Measurements from ENCODE around the gene OR5AP2.
"Not testable (repeated sequence)": the region's sequence is repeated elsewhere in the genome, so short reads cannot be mapped to it uniquely, and the experiment has no call there.

OR5AP2 gene

DNA sequence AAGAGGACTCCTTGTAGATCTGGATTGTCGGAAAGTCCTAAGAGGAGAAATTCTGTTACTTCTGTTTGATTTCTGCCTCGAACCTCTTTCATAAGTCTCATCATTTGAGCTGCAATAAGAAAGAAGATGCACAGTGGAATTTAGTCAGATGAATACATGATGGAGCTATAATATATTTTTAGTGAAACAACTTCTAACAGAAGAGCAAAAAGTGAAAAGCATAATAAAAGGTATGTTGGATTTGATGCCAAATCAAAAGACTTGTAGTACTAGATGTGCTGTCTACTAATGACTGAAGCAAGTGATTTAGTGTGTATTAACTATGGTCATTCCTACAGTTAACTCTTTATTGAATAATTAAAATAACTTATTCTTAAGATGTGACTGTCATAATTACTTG lies at the start of gene OR5AP2:
Gene OR5AP2, minus strand, starts transcription at position 101 of the 400 bp plus-strand sequence. Its CDS starts 0 bp downstream, at position 101.
- Histone ChIP-seq H3K4me1 (ENCODE audit: control insufficient read depth, insufficient read depth, low read length) (no peaks in the 10 kb centered on the region), H3K9me3 (ENCODE audit: control insufficient read depth, low read length) (no peaks in the 10 kb centered on the region), H3K36me3 (ENCODE audit: control insufficient read depth, insufficient read depth, low read length) (no peaks in the 10 kb centered on the region), H3K4me3 (ENCODE audit: low read length) (no peak within 1 kb of the TSS), H3K27me3 (ENCODE audit: control insufficient read depth, insufficient read depth, low read length) (no peaks in the 10 kb centered on the region), H3K9ac (ENCODE audit: low read length) (no peak within 1 kb of the TSS)

DNA sequence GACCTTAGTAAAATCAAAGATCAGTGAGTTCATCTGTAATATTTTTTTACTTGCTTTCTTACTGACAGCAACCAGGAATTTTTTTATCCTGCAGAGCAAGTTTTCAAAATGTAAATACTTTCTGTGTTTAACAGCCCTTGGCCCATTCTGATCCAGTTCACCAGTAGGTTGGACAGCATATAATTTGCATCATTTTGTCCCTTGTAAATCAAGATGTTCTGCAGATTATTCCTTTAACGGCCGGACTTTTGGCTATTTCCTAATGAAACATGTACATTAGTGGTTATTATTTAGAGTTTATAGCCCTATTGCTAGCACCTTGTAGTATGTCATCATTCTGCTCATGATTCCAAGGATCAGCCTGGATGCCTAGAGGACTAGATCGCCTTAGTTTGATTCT lies 48.9 kb upstream of the OR5AP2 start:
- H3K4me1 ChIP-seq (ENCODE audit: control insufficient read depth, insufficient read depth, low read length); H3K9ac ChIP-seq (ENCODE audit: low read length); H3K27me3 ChIP-seq (ENCODE audit: control insufficient read depth, insufficient read depth, low read length); H3K36me3 ChIP-seq (ENCODE audit: control insufficient read depth, insufficient read depth, low read length); H3K9me3 ChIP-seq (ENCODE audit: control insufficient read depth, low read length); H3K4me3 ChIP-seq (ENCODE audit: low read length): not testable (repeated sequence)

DNA sequence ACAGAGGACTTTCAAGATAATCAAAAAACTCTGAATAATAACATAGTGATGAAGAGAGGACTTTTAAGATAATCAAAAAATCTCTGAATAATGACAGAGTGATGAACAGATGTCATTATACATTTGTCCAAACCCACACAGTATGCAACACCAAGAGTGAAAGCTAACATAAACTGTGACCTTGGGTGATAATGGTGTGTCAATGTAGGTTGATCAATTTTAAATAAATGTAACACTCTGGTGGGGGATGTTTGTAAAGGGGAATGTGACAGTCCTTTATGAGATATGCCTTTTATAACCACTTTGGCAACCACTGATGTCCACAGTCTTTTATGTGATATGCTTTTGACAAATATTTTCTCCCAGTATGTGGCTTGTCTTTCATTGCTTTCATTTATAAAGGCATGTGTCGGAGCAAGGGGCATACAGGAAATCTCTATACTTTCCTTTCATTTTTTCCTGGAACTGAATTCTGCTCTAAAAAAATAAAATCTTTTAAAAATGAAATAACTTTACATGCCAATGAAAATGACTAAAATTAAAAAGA lies 46.4 kb upstream of the OR5AP2 start:
- H3K27me3 ChIP-seq (ENCODE audit: control insufficient read depth, insufficient read depth, low read length): no peaks in the 10 kb centered on the region
- no peak overlapping the region for H3K9ac ChIP-seq (ENCODE audit: low read length)
- no peaks in the 10 kb centered on the region for H3K4me1 ChIP-seq (ENCODE audit: control insufficient read depth, insufficient read depth, low read length)
- H3K9me3 ChIP-seq (ENCODE audit: control insufficient read depth, low read length): no peaks in the 10 kb centered on the region
- no peaks in the 10 kb centered on the region for H3K36me3 ChIP-seq (ENCODE audit: control insufficient read depth, insufficient read depth, low read length)
- H3K4me3 ChIP-seq (ENCODE audit: low read length): no peak overlapping the region

- Histone ChIP-seq H3K36me3 (ENCODE audit: control insufficient read depth, insufficient read depth, low read length) (no peaks in the 10 kb centered on the region), H3K4me1 (ENCODE audit: control insufficient read depth, insufficient read depth, low read length) (no peaks in the 10 kb centered on the region), H3K27me3 (ENCODE audit: control insufficient read depth, insufficient read depth, low read length) (no peaks in the 10 kb centered on the region), H3K9me3 (ENCODE audit: control insufficient read depth, low read length) (no peaks in the 10 kb centered on the region), H3K9ac (ENCODE audit: low read length) (no peak overlapping the region), H3K4me3 (ENCODE audit: low read length) (no peak overlapping the region)
Measured at GRCh38 chr11:56670984-56671383, 28.7 kb upstream of the OR5AP2 start.

- H3K4me3 ChIP-seq (ENCODE audit: low read length): no peak within 1 kb of the TSS
- H3K9me3 ChIP-seq (ENCODE audit: control insufficient read depth, low read length): no peaks in the 10 kb centered on the region
- no peak within 1 kb of the TSS for H3K9ac ChIP-seq (ENCODE audit: low read length)
- no peaks in the 10 kb centered on the region for H3K4me1 ChIP-seq (ENCODE audit: control insufficient read depth, insufficient read depth, low read length)
- H3K36me3 ChIP-seq (ENCODE audit: control insufficient read depth, insufficient read depth, low read length): no peaks in the 10 kb centered on the region
- no peaks in the 10 kb centered on the region for H3K27me3 ChIP-seq (ENCODE audit: control insufficient read depth, insufficient read depth, low read length)
Measured at GRCh38 chr11:56663386-56663785, 21.1 kb upstream of the OR5AP2 start, which contains the start of gene OR5AR1. OR5AR1 (plus strand) TSS chr11:56663686; CDS start chr11:56663686, 0 bp downstream.

DNA sequence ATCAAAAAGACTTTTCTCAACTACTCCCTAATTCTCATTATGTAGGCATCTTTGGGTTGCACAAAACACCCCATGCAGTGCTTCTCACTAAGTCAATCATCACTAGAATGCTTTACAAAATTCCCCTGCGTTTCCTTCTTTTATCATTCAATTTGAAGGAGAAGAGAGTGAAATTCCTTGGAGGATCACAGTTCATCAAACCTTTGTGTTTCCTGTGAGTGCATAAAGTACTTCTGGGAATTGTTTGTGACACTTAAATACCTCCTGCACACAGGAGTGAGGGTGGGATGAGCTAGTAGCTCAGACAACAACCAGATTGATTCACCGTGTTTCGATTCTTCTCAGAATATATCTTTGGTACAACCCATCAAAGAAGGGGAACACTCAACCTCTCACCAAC lies 17.5 kb upstream of the OR5AP2 start:
- Histone ChIP-seq H3K9ac (ENCODE audit: low read length) (no peak overlapping the region), H3K4me3 (ENCODE audit: low read length) (no peak overlapping the region), H3K9me3 (ENCODE audit: control insufficient read depth, low read length) (no peaks in the 10 kb centered on the region), H3K27me3 (ENCODE audit: control insufficient read depth, insufficient read depth, low read length) (no peaks in the 10 kb centered on the region), H3K4me1 (ENCODE audit: control insufficient read depth, insufficient read depth, low read length) (no peaks in the 10 kb centered on the region), H3K36me3 (ENCODE audit: control insufficient read depth, insufficient read depth, low read length) (no peaks in the 10 kb centered on the region)

DNA sequence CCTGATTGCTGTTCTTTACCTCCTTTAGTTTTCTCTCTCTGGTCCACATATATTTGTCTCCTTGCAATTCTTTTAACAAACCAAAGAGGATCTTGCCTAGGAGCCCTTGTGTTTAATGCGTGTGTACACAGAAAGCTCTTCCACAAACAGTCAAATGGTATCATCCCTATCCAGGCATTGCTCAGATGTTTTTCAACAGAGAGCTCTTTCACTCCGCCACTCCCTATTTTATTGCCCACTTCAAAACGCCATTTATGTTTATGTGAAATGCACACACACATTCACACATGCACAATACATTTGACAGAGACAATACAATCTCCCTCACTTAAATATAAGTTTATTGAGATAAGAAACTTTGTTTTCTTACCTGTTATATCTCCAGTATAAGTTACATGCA lies 4.7 kb downstream of the OR5AP2 start:
- H3K9ac ChIP-seq (ENCODE audit: low read length): no peak overlapping the region
- no peaks in the 10 kb centered on the region for H3K9me3 ChIP-seq (ENCODE audit: control insufficient read depth, low read length)
- no peak overlapping the region for H3K4me3 ChIP-seq (ENCODE audit: low read length)
- no peaks in the 10 kb centered on the region for H3K27me3 ChIP-seq (ENCODE audit: control insufficient read depth, insufficient read depth, low read length)
- no peaks in the 10 kb centered on the region for H3K4me1 ChIP-seq (ENCODE audit: control insufficient read depth, insufficient read depth, low read length)
- no peaks in the 10 kb centered on the region for H3K36me3 ChIP-seq (ENCODE audit: control insufficient read depth, insufficient read depth, low read length)

DNA sequence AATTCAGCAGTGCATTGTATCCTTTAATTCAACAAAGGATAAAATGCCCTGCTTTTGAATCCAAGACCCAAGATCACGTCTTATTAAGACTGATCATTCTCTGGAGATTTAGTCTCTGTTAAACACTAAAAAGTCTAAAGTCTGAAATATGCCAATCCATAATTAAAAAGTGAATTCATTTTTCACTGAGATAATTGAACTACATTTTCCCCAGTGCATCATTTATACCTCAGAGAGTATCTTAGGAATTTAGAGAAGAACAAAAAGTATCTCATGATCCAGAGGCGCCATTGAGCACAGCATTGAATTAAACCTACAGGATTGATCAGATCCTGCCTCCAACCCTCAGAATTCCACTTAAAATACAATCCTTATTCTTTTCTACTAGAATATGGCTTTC lies 5.4 kb downstream of the OR5AP2 start:
- H3K27me3 ChIP-seq (ENCODE audit: control insufficient read depth, insufficient read depth, low read length): no peaks in the 10 kb centered on the region
- H3K9ac ChIP-seq (ENCODE audit: low read length): no peak overlapping the region
- no peak overlapping the region for H3K4me3 ChIP-seq (ENCODE audit: low read length)
- H3K36me3 ChIP-seq (ENCODE audit: control insufficient read depth, insufficient read depth, low read length): no peaks in the 10 kb centered on the region
- no peaks in the 10 kb centered on the region for H3K9me3 ChIP-seq (ENCODE audit: control insufficient read depth, low read length)
- no peaks in the 10 kb centered on the region for H3K4me1 ChIP-seq (ENCODE audit: control insufficient read depth, insufficient read depth, low read length)

DNA sequence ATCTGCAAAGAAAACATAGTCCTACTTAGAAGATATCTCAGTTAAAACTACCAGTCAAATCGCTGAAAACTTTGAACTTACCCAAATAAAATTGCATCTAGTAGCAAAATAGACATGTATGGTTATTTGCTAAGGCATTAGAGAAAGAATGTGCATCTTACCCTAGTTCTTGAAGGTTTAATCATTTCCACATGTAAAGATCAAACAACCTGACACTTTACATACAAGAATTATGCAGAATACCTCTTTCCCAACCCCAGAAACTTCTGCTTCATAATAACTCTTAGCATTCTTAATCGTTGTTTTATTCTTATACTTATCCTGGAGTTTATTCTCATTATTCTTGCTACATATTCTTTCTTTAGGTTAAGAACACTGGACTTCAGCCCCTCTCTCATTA lies 9.9 kb downstream of the OR5AP2 start:
- H3K4me1 ChIP-seq (ENCODE audit: control insufficient read depth, insufficient read depth, low read length): no peaks in the 10 kb centered on the region
- no peaks in the 10 kb centered on the region for H3K27me3 ChIP-seq (ENCODE audit: control insufficient read depth, insufficient read depth, low read length)
- no peaks in the 10 kb centered on the region for H3K36me3 ChIP-seq (ENCODE audit: control insufficient read depth, insufficient read depth, low read length)
- no peak overlapping the region for H3K4me3 ChIP-seq (ENCODE audit: low read length)
- no peaks in the 10 kb centered on the region for H3K9me3 ChIP-seq (ENCODE audit: control insufficient read depth, low read length)
- no peak overlapping the region for H3K9ac ChIP-seq (ENCODE audit: low read length)

DNA sequence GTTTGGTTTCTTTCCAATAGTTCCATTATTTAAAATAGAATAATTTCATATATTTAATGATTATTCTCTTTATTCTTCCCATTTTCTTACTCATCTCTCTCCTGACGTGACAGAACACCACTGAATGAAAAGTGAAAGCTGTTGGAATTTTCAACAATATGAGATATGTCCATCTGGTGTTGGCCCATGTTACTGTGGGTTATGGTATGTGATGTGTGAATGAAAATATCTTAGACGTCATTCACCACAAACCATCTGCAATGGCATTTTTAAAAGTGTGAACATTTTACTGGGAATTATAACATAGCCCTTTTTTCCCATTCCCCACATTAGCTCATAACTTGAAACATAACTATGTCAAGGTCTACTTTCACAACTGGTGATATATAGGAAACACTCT lies 16.3 kb downstream of the OR5AP2 start:
- Histone ChIP-seq H3K9ac (ENCODE audit: low read length) (no peak overlapping the region), H3K9me3 (ENCODE audit: control insufficient read depth, low read length) (no peaks in the 10 kb centered on the region), H3K36me3 (ENCODE audit: control insufficient read depth, insufficient read depth, low read length) (no peaks in the 10 kb centered on the region)

DNA sequence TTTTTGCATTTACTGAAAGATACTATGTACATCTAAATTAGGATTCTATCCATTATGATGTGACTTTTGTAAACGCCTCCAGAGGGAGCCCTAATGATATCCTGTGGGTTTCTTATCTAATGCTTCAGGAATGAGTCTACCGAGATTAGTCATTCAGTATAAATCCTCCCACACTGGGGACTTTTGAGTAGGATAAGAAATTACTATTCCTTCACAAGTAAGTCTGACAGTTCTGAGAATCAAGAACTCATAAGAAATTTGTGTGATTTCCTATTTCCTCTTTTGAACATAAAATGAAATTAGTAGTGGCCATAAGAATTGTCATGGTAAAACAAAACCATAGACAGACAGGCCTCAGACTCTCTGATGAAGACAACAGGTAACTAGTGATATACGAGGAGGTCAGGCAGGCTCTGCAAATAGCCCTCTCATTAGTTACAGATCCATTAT lies 17.6 kb downstream of the OR5AP2 start:
- Histone ChIP-seq H3K36me3 (ENCODE audit: control insufficient read depth, insufficient read depth, low read length) (no peaks in the 10 kb centered on the region), H3K9ac (ENCODE audit: low read length) (no peak overlapping the region), H3K9me3 (ENCODE audit: control insufficient read depth, low read length) (no peaks in the 10 kb centered on the region), H3K27me3 (ENCODE audit: control insufficient read depth, insufficient read depth, low read length) (no peaks in the 10 kb centered on the region), H3K4me3 (ENCODE audit: low read length) (no peak overlapping the region), H3K4me1 (ENCODE audit: control insufficient read depth, insufficient read depth, low read length) (no peaks in the 10 kb centered on the region)

More for the DNA sequence above, 16.3 kb downstream of the OR5AP2 start:
- H3K4me3 ChIP-seq (ENCODE audit: low read length): no peak overlapping the region
- H3K4me1 ChIP-seq (ENCODE audit: control insufficient read depth, insufficient read depth, low read length): no peaks in the 10 kb centered on the region
- no peaks in the 10 kb centered on the region for H3K27me3 ChIP-seq (ENCODE audit: control insufficient read depth, insufficient read depth, low read length)

- Histone ChIP-seq H3K4me1 (ENCODE audit: control insufficient read depth, insufficient read depth, low read length) (no peaks in the 10 kb centered on the region), H3K27me3 (ENCODE audit: control insufficient read depth, insufficient read depth, low read length) (no peaks in the 10 kb centered on the region), H3K36me3 (ENCODE audit: control insufficient read depth, insufficient read depth, low read length) (no peaks in the 10 kb centered on the region), H3K9ac (ENCODE audit: low read length) (no peak overlapping the region), H3K9me3 (ENCODE audit: control insufficient read depth, low read length) (no peaks in the 10 kb centered on the region), H3K4me3 (ENCODE audit: low read length) (no peak overlapping the region)
Measured at GRCh38 chr11:56611174-56611573, 31.1 kb downstream of the OR5AP2 start.
